Measurements from ENCODE around the gene HNRNPA0.

DNA sequence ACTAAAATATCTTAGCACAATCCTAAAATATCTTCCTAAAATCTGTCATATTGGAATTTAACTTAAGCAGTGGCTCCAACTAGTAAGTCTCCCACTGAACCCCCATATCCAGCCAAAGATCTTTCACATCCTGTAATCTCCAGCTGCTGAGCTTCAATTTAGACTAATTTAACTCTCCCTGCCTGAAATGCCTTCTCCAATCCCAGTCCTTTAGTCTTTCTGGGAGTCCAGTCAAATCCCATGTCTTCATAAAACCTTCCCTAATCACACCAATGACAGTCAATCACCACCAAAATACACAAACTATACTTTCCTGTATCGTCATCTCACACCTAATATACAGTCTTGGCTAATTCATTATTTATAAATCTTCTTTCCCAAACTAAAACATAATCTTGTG lies 17.7 kb downstream of the HNRNPA0 start:
- TF ChIP-seq, protein P1, sequence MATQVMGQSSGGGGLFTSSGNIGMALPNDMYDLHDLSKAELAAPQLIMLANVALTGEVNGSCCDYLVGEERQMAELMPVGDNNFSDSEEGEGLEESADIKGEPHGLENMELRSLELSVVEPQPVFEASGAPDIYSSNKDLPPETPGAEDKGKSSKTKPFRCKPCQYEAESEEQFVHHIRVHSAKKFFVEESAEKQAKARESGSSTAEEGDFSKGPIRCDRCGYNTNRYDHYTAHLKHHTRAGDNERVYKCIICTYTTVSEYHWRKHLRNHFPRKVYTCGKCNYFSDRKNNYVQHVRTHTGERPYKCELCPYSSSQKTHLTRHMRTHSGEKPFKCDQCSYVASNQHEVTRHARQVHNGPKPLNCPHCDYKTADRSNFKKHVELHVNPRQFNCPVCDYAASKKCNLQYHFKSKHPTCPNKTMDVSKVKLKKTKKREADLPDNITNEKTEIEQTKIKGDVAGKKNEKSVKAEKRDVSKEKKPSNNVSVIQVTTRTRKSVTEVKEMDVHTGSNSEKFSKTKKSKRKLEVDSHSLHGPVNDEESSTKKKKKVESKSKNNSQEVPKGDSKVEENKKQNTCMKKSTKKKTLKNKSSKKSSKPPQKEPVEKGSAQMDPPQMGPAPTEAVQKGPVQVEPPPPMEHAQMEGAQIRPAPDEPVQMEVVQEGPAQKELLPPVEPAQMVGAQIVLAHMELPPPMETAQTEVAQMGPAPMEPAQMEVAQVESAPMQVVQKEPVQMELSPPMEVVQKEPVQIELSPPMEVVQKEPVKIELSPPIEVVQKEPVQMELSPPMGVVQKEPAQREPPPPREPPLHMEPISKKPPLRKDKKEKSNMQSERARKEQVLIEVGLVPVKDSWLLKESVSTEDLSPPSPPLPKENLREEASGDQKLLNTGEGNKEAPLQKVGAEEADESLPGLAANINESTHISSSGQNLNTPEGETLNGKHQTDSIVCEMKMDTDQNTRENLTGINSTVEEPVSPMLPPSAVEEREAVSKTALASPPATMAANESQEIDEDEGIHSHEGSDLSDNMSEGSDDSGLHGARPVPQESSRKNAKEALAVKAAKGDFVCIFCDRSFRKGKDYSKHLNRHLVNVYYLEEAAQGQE (IDR thresholded peaks at IDR 0.05; ENCODE audit: low read depth), result no peak
- no peak for TF ChIP-seq TAF1 (IDR thresholded peaks at IDR 0.05; ENCODE audit: low read depth)
- TF ChIP-seq TCF12 (IDR thresholded peaks at IDR 0.05; ENCODE audit: low read depth), result no peak
- TF ChIP-seq CREB1 (IDR thresholded peaks at IDR 0.05; ENCODE audit: low read depth), result no peak
- TF ChIP-seq, protein P2, sequence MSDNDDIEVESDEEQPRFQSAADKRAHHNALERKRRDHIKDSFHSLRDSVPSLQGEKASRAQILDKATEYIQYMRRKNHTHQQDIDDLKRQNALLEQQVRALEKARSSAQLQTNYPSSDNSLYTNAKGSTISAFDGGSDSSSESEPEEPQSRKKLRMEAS (IDR thresholded peaks at IDR 0.05), result no peak
- no peak for TF ChIP-seq YY1 (IDR thresholded peaks at IDR 0.05; ENCODE audit: low read depth)
